ENCODE results near the gene TMEM176A. TPM values are rescaled to one million over a fixed set of nuclear protein-coding genes. Genes with fewer than 3 reads are reported as not detected.
"Not testable (repeated sequence)": the region's sequence is repeated elsewhere in the genome, so short reads cannot be mapped to it uniquely, and the experiment has no call there.

The TMEM176A gene
- total RNA-seq, 1 donor from 2014 or later, result not detected

- DNase-seq (ENCODE audit: extremely low read depth, low read depth, low spot score), result not testable (repeated sequence)
Observed at GRCh38 chr7:150807616-150808438, 7.3 kb downstream of the TMEM176A start.

GRCh38 chr7:150814328-150815001 lies 13.9 kb downstream of the TMEM176A start:
- no peak for DNase-seq (ENCODE audit: extremely low read depth, low read depth, low spot score)

- no peak for DNase-seq (ENCODE audit: extremely low read depth, low read depth, low spot score)
Observed at GRCh38 chr7:150818971-150819370, 18.4 kb downstream of the TMEM176A start.

- no peak for DNase-seq (ENCODE audit: extremely low read depth, low read depth, low spot score)
Observed at GRCh38 chr7:150820148-150820547, 19.6 kb downstream of the TMEM176A start.

- no peak for DNase-seq (ENCODE audit: extremely low read depth, low read depth, low spot score)
Observed at GRCh38 chr7:150820578-150821198, 20.1 kb downstream of the TMEM176A start.

GRCh38 chr7:150823043-150823442 lies 22.5 kb downstream of the TMEM176A start:
- DNase-seq (ENCODE audit: extremely low read depth, low read depth, low spot score), result no peak

GRCh38 chr7:150823484-150824126 lies 23.0 kb downstream of the TMEM176A start:
- DNase-seq (ENCODE audit: extremely low read depth, low read depth, low spot score), result no peak

- no peak for DNase-seq (ENCODE audit: extremely low read depth, low read depth, low spot score)
Observed at GRCh38 chr7:150824379-150825177, 24.0 kb downstream of the TMEM176A start.

- no peak for DNase-seq (ENCODE audit: extremely low read depth, low read depth, low spot score)
Observed at GRCh38 chr7:150826061-150826849, 25.7 kb downstream of the TMEM176A start.

- DNase-seq (ENCODE audit: extremely low read depth, low read depth, low spot score), result no peak
Observed at GRCh38 chr7:150828384-150828783, 27.8 kb downstream of the TMEM176A start.

GRCh38 chr7:150829426-150829825 lies 28.9 kb downstream of the TMEM176A start:
- no peak for DNase-seq (ENCODE audit: extremely low read depth, low read depth, low spot score)

GRCh38 chr7:150830937-150831336 lies 30.4 kb downstream of the TMEM176A start:
- no peak for DNase-seq (ENCODE audit: extremely low read depth, low read depth, low spot score)

- no peak for DNase-seq (ENCODE audit: extremely low read depth, low read depth, low spot score)
Observed at GRCh38 chr7:150831851-150832250, 31.3 kb downstream of the TMEM176A start.

GRCh38 chr7:150835019-150835418 lies 34.5 kb downstream of the TMEM176A start:
- no peak for DNase-seq (ENCODE audit: extremely low read depth, low read depth, low spot score)

GRCh38 chr7:150835702-150836280 lies 35.2 kb downstream of the TMEM176A start:
- no peak for DNase-seq (ENCODE audit: extremely low read depth, low read depth, low spot score)

GRCh38 chr7:150838965-150839650 lies 38.5 kb downstream of the TMEM176A start:
- no peak for DNase-seq (ENCODE audit: extremely low read depth, low read depth, low spot score)

- no peak for DNase-seq (ENCODE audit: extremely low read depth, low read depth, low spot score)
Observed at GRCh38 chr7:150842018-150842417, 41.4 kb downstream of the TMEM176A start.

GRCh38 chr7:150842716-150843115 lies 42.1 kb downstream of the TMEM176A start:
- DNase-seq (ENCODE audit: extremely low read depth, low read depth, low spot score), result no peak

- no peak for DNase-seq (ENCODE audit: extremely low read depth, low read depth, low spot score)
Observed at GRCh38 chr7:150845421-150845861, 44.9 kb downstream of the TMEM176A start.
